B cell (primary cell): ENCODE measurements around the gene OR51B2. TPM values are rescaled to one million over a fixed set of nuclear protein-coding genes. Genes with fewer than 3 reads are reported as not detected.

Experiments
- ATAC-seq: fragments of 200-7000 bp; cut with Tn5 transposase; one replicate; pipeline ENCODE4 v1.10.0; 2021; ENCODE audit warnings: low read depth, mild to moderate bottlenecking, moderate number of reproducible peaks, moderate library complexity
- CTCF ChIA-PET: fragments of 350-600 bp; sonication (Branson Sonifier 250); formaldehyde crosslinking; loops from one replicate; lab custom pipeline; 2021; ENCODE audit warnings: antibody characterized with exemption, inconsistent platforms; lab: Charles Lee
- POLR2A ChIA-PET: fragments of 350-600 bp; sonication (Branson Sonifier 250); formaldehyde crosslinking; loops from one replicate; lab custom pipeline; 2021; ENCODE audit warnings: antibody characterized with exemption; lab: Charles Lee
- DNase-seq: peaks from one replicate; pipeline ENCODE4 v3.0.0; 2013
- H2AFZ ChIP-seq: 2 replicates; pipeline ENCODE4 v1.6.1; 2012; ENCODE audit warnings: mild to moderate bottlenecking, low read depth, low read length; ENCODE audit not compliant: insufficient read depth, poor library complexity, severe bottlenecking
- H3K27ac ChIP-seq, 2 donors: 1 replicate in 1 of 2; 2 replicates in 1 of 2; pipeline ENCODE4 v1.5.1; 2012 to 2013; ENCODE audit warnings: low read length in 2 of 2, mild to moderate bottlenecking in 2 of 2, moderate library complexity in 1 of 2
- H3K27me3 ChIP-seq, 4 experiments: fragments of 200-600 bp in 1 of 4; sonication (generic) in 1 of 4; replicated peaks in 1 of 4; 1 replicate in 2 of 4; 2 replicates in 2 of 4; pipeline versions ENCODE4 v1.6.1 to v1.7.0; 2013 to 2016; ENCODE audit warnings: low read length in 3 of 4, mild to moderate bottlenecking in 2 of 4, mixed read lengths in 1 of 4, moderate library complexity in 1 of 4; ENCODE audit not compliant: insufficient read depth in 4 of 4, control insufficient read depth in 3 of 4; ENCODE audit errors: control extremely low read depth in 1 of 4
- H3K36me3 ChIP-seq, 2 experiments: replicated peaks in 1 of 2; 1 replicate in 1 of 2; 2 replicates in 1 of 2; pipeline versions ENCODE4 v1.6.1 to v1.7.1; 2013; ENCODE audit warnings: low read length in 1 of 2; ENCODE audit not compliant: insufficient read depth in 2 of 2, control insufficient read depth in 1 of 2; ENCODE audit errors: control extremely low read depth in 1 of 2, extremely low read depth in 1 of 2
- H3K4me1 ChIP-seq, 2 donors: fragments of 200-600 bp in 1 of 2; sonication (generic) in 1 of 2; 1 replicate in 1 of 2; 2 replicates in 1 of 2; pipeline versions ENCODE4 v1.5.1 to v1.6.1; 2013 to 2017; ENCODE audit warnings: low read length in 2 of 2; ENCODE audit not compliant: control insufficient read depth in 2 of 2, insufficient read depth in 2 of 2
- H3K4me2 ChIP-seq: replicated peaks from 2 replicates; pipeline ENCODE3; 2012; ENCODE audit warnings: mild to moderate bottlenecking, low read depth, low read length; ENCODE audit not compliant: poor library complexity, severe bottlenecking
- H3K4me3 ChIP-seq, 5 experiments: fragments of 200-600 bp in 1 of 5; sonication (generic) in 1 of 5; 1 replicate in 3 of 5; 2 replicates in 2 of 5; pipeline versions ENCODE4 v1.5.1 to v1.7.0; 2011 to 2016; ENCODE audit warnings: low read length in 4 of 5, mild to moderate bottlenecking in 4 of 5, low read depth in 2 of 5, control low read depth in 1 of 5, moderate library complexity in 1 of 5; ENCODE audit not compliant: insufficient read depth in 1 of 5; ENCODE audit errors: control extremely low read depth in 1 of 5, extremely low read depth in 1 of 5
- H3K79me2 ChIP-seq: fragments of 200-600 bp; sonication (generic); one replicate; pipeline ENCODE4 v1.6.0; 2016; ENCODE audit warnings: low read length; ENCODE audit not compliant: control insufficient read depth, insufficient read depth
- H3K9ac ChIP-seq: fragments of 200-600 bp; sonication (generic); 2 replicates; pipeline ENCODE4 v1.6.1; 2017; ENCODE audit warnings: mild to moderate bottlenecking, low read length, moderate library complexity
- H3K9me3 ChIP-seq, 3 donors: one replicate each; pipeline versions ENCODE4 v1.6.1 to v1.7.1; 2013; ENCODE audit warnings: low read length in 2 of 3; ENCODE audit not compliant: control insufficient read depth in 2 of 3, insufficient read depth in 1 of 3; ENCODE audit errors: control extremely low read depth in 1 of 3
- H4K20me1 ChIP-seq: 2 replicates; pipeline ENCODE4 v1.6.0; 2012; ENCODE audit warnings: mild to moderate bottlenecking, low read length; ENCODE audit not compliant: insufficient read depth, control insufficient read depth, poor library complexity, severe bottlenecking
- H3K27ac Mint-ChIP-seq: one replicate; pipeline ENCODE4 v1.8.0; 2021; ENCODE audit warnings: mixed read lengths
- H3K27me3 Mint-ChIP-seq: one replicate; pipeline ENCODE4 v1.8.0; 2021; ENCODE audit warnings: mixed read lengths
- H3K4me1 Mint-ChIP-seq: one replicate; pipeline ENCODE4 v1.8.0; 2021; ENCODE audit warnings: mixed read lengths
- H3K4me3 Mint-ChIP-seq: one replicate; pipeline ENCODE4 v1.8.0; 2021; ENCODE audit warnings: mixed read lengths
- H3K9me3 Mint-ChIP-seq: one replicate; pipeline ENCODE4 v1.8.0; 2022; ENCODE audit warnings: mixed read lengths; ENCODE audit not compliant: insufficient read depth
- EZH2 ChIP-seq: IDR thresholded peaks from 2 replicates; pipeline ENCODE4 v1.6.1; 2012; ENCODE audit warnings: borderline replicate concordance, low read depth, mild to moderate bottlenecking, moderate library complexity, low read length; ENCODE audit not compliant: insufficient read depth, poor library complexity, severe bottlenecking
- WGBS: methylation state at CpG from one replicate; pipeline ENCODE4 v1.1.5; 2013; ENCODE audit warnings: missing lambda C conversion rate; ENCODE audit not compliant: insufficient coverage; 5-methylcytosine and 5-hydroxymethylcytosine counted together
- intact Hi-C: fragments of 100-400 bp; cut with micrococcal nuclease; formaldehyde crosslinking; loops from one replicate; pipeline ENCODE4 v1.10.0; 2022
- polyA minus RNA-seq: library from RNA; depleted of rRNA, polyadenylated mRNA; stranded (reverse); fragments of >200 nt; gene quantifications from 2 replicates; pipeline ENCODE4 v1.2.3, GENCODE V29; 2012
- polyA plus RNA-seq: library from polyadenylated mRNA; depleted of rRNA; stranded (reverse); fragments of >200 nt; gene quantifications from 2 replicates; pipeline ENCODE4 v1.2.3, GENCODE V29; 2012
- total RNA-seq, 2 donors: library from RNA; stranded (reverse); fragments of 120-200 nt in 1 of 2; gene quantifications; 1 replicate in 1 of 2; 2 replicates in 1 of 2; pipeline versions ENCODE4 v1.2.3 to v1.2.4, GENCODE V29; 2013 to 2022
- TF ChIP-seq, protein P1 (sequence below): fragments of 200-600 bp; IDR thresholded peaks from one replicate; pipeline ENCODE4 v1.8.0; 2022; ENCODE audit warnings: antibody characterized with exemption, mild to moderate bottlenecking

The OR51B2 gene, protein sequence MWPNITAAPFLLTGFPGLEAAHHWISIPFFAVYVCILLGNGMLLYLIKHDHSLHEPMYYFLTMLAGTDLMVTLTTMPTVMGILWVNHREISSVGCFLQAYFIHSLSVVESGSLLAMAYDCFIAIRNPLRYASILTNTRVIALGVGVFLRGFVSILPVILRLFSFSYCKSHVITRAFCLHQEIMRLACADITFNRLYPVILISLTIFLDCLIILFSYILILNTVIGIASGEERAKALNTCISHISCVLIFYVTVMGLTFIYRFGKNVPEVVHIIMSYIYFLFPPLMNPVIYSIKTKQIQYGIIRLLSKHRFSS
- total RNA-seq, result not detected in 2 replicates
- 0.09 TPM for total RNA-seq (2013)
- not detected in 2 replicates for polyA plus RNA-seq
- polyA minus RNA-seq, result not detected in 2 replicates

DNA sequence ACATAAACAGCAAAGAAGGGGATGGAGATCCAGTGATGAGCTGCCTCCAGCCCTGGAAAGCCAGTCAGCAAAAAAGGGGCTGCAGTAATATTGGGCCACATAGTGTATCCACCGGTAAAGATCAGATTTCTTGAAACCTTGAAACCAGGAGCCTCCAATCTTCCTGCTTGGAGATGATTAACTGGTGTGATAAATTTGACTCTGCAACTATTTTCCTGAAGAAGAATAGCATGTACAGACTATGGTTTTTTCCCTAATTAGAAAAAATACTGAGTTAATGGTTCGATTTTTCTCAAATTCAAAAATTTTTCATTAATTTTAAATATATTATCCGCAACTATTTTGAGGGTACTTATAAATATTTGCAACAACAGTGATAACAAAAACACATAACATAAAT lies at the start of gene OR51B2:
OR51B2 (minus strand) TSS at position 101 of the 400 bp plus-strand sequence; CDS start at position 101, 0 bp downstream.
- Mint-ChIP-seq H3K9me3 (no peaks in the 10 kb centered on the region), H3K27me3 (no peaks in the 10 kb centered on the region), H3K27ac (no peak within 1 kb of the TSS), H3K4me1 (no peaks in the 10 kb centered on the region), H3K4me3 (no peak within 1 kb of the TSS)
- Histone ChIP-seq H3K4me2 (no peak within 1 kb of the TSS), H3K36me3 (no peaks in the 10 kb centered on the region), H3K4me1 (no peaks in the 10 kb centered on the region), H4K20me1 (no peaks in the 10 kb centered on the region), H3K4me3 (no peak within 1 kb of the TSS), H3K27me3 (no peaks in the 10 kb centered on the region), H3K27ac (no peak within 1 kb of the TSS), H3K9me3 (no peaks in the 10 kb centered on the region), H3K9ac (no peak within 1 kb of the TSS), H3K79me2 (no peaks in the 10 kb centered on the region), H2AFZ (no peak within 1 kb of the TSS)
- intact Hi-C loops, result no loop called here
- no peak for ATAC-seq
- CTCF ChIA-PET, result no interaction called here
- POLR2A ChIA-PET, result no interaction called here
- no peak for TF ChIP-seq EZH2
- TF ChIP-seq, protein P1, sequence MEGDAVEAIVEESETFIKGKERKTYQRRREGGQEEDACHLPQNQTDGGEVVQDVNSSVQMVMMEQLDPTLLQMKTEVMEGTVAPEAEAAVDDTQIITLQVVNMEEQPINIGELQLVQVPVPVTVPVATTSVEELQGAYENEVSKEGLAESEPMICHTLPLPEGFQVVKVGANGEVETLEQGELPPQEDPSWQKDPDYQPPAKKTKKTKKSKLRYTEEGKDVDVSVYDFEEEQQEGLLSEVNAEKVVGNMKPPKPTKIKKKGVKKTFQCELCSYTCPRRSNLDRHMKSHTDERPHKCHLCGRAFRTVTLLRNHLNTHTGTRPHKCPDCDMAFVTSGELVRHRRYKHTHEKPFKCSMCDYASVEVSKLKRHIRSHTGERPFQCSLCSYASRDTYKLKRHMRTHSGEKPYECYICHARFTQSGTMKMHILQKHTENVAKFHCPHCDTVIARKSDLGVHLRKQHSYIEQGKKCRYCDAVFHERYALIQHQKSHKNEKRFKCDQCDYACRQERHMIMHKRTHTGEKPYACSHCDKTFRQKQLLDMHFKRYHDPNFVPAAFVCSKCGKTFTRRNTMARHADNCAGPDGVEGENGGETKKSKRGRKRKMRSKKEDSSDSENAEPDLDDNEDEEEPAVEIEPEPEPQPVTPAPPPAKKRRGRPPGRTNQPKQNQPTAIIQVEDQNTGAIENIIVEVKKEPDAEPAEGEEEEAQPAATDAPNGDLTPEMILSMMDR, result no peak
- WGBS, result no CpG with 5 or more reads among the region's 3 CpGs
- DNase-seq, result no peak

DNA sequence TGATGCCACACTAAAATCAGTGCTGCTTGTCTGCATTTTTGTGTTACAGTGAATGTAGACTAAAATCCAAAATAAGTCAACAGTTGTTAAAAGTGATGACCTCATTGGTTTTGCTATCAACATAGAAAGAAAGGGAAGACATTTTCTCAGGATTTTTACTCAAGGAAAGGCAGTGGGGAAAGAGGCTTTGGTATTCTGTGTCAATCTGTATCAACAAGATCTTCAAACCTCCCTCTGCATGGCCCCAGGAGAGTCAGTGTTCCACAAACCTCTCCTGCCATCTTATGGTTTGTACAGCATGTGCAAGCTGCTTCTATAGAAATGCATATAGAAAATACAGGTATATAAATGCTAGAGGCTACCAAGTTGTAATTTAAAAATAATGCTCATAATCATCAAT lies 45.7 kb upstream of the OR51B2 start:
- no peak for ATAC-seq
- Mint-ChIP-seq H3K4me3 (no peak overlapping the region), H3K27ac (no peak overlapping the region), H3K9me3 (peaks cover 3% of the 10 kb centered on the region), H3K4me1 (no peaks in the 10 kb centered on the region), H3K27me3 (peaks cover 16% of the 10 kb centered on the region)
- POLR2A ChIA-PET, result no interaction called here
- TF ChIP-seq, protein P1, result no peak
- no peak for TF ChIP-seq EZH2
- no peak overlapping the region for H3K4me3 ChIP-seq
- no peak for DNase-seq
- no peaks in the 10 kb centered on the region for H4K20me1 ChIP-seq
- no peaks in the 10 kb centered on the region for H3K36me3 ChIP-seq
- CTCF ChIA-PET, result no interaction called here
- no peak overlapping the region for H2AFZ ChIP-seq
- peaks cover 0 to 4% (median 0%) of the 10 kb centered on the region in 4 experiments for H3K27me3 ChIP-seq
- intact Hi-C loops, result no loop called here
- H3K9me3 ChIP-seq, result peaks cover 0 to 2% (median 2%) of the 10 kb centered on the region in 3 donors
- H3K4me2 ChIP-seq, result no peak overlapping the region
- H3K4me1 ChIP-seq, result no peaks in the 10 kb centered on the region
- no peak overlapping the region for H3K9ac ChIP-seq
- H3K79me2 ChIP-seq, result no peaks in the 10 kb centered on the region
- no peak overlapping the region for H3K27ac ChIP-seq
